ENCODE measurements around the gene TMOD2.

GRCh38 chr15:51738553-51738952, 12.8 kb upstream of the TMOD2 start:
- TF ChIP-seq CTCF (IDR thresholded peaks at IDR 0.05) (no peak), ZFX (IDR thresholded peaks at IDR 0.05; ENCODE audit: borderline replicate concordance) (no peak)
